Measurements from ENCODE around the gene SOX4.

Gene SOX4

DNA sequence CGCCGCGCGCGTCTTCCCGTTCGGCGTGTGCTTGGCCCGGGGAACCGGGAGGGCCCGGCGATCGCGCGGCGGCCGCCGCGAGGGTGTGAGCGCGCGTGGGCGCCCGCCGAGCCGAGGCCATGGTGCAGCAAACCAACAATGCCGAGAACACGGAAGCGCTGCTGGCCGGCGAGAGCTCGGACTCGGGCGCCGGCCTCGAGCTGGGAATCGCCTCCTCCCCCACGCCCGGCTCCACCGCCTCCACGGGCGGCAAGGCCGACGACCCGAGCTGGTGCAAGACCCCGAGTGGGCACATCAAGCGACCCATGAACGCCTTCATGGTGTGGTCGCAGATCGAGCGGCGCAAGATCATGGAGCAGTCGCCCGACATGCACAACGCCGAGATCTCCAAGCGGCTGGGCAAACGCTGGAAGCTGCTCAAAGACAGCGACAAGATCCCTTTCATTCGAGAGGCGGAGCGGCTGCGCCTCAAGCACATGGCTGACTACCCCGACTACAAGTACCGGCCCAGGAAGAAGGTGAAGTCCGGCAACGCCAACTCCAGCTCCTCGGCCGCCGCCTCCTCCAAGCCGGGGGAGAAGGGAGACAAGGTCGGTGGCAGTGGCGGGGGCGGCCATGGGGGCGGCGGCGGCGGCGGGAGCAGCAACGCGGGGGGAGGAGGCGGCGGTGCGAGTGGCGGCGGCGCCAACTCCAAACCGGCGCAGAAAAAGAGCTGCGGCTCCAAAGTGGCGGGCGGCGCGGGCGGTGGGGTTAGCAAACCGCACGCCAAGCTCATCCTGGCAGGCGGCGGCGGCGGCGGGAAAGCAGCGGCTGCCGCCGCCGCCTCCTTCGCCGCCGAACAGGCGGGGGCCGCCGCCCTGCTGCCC is 1.1 kb downstream of the SOX4 start:
- no peak for DNase-seq (ENCODE audit: low read depth)

DNA sequence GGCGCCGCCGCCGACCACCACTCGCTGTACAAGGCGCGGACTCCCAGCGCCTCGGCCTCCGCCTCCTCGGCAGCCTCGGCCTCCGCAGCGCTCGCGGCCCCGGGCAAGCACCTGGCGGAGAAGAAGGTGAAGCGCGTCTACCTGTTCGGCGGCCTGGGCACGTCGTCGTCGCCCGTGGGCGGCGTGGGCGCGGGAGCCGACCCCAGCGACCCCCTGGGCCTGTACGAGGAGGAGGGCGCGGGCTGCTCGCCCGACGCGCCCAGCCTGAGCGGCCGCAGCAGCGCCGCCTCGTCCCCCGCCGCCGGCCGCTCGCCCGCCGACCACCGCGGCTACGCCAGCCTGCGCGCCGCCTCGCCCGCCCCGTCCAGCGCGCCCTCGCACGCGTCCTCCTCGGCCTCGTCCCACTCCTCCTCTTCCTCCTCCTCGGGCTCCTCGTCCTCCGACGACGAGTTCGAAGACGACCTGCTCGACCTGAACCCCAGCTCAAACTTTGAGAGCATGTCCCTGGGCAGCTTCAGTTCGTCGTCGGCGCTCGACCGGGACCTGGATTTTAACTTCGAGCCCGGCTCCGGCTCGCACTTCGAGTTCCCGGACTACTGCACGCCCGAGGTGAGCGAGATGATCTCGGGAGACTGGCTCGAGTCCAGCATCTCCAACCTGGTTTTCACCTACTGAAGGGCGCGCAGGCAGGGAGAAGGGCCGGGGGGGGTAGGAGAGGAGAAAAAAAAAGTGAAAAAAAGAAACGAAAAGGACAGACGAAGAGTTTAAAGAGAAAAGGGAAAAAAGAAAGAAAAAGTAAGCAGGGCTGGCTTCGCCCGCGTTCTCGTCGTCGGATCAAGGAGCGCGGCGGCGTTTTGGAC is 2.0 kb downstream of the SOX4 start:
- no peak for DNase-seq (ENCODE audit: low read depth)

DNA sequence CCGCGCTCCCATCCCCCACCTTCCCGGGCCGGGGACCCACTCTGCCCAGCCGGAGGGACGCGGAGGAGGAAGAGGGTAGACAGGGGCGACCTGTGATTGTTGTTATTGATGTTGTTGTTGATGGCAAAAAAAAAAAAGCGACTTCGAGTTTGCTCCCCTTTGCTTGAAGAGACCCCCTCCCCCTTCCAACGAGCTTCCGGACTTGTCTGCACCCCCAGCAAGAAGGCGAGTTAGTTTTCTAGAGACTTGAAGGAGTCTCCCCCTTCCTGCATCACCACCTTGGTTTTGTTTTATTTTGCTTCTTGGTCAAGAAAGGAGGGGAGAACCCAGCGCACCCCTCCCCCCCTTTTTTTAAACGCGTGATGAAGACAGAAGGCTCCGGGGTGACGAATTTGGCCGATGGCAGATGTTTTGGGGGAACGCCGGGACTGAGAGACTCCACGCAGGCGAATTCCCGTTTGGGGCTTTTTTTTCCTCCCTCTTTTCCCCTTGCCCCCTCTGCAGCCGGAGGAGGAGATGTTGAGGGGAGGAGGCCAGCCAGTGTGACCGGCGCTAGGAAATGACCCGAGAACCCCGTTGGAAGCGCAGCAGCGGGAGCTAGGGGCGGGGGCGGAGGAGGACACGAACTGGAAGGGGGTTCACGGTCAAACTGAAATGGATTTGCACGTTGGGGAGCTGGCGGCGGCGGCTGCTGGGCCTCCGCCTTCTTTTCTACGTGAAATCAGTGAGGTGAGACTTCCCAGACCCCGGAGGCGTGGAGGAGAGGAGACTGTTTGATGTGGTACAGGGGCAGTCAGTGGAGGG is 2.8 kb downstream of the SOX4 start:
- DNase-seq (ENCODE audit: low read depth) = no peak

DNA sequence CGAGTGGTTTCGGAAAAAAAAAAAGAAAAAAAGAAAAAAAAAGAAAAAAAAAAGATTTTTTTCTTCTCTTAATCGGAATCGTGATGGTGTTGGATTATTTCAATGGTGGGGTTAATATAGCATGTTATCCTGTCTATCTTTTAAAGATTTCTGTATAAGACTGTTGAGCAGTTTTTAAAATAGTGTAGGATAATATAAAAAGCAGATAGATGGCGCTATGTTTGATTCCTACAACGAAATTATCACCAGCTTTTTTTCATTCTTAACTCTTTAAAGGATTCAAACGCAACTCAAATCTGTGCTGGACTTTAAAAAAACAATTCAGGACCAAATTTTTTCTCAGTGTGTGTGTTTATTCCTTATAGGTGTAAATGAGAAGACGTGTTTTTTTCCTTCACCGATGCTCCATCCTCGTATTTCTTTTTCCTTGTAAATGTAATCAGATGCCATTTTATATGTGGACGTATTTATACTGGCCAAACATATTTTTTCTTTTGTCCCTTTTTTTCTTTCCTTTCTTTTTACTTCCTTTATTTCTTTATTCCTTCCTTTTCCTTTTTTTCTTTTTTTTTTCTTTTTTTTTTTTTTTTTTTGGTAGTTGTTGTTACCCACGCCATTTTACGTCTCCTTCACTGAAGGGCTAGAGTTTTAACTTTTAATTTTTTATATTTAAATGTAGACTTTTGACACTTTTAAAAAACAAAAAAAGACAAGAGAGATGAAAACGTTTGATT is 3.6 kb downstream of the SOX4 start:
- no peak for DNase-seq (ENCODE audit: low read depth)

DNA sequence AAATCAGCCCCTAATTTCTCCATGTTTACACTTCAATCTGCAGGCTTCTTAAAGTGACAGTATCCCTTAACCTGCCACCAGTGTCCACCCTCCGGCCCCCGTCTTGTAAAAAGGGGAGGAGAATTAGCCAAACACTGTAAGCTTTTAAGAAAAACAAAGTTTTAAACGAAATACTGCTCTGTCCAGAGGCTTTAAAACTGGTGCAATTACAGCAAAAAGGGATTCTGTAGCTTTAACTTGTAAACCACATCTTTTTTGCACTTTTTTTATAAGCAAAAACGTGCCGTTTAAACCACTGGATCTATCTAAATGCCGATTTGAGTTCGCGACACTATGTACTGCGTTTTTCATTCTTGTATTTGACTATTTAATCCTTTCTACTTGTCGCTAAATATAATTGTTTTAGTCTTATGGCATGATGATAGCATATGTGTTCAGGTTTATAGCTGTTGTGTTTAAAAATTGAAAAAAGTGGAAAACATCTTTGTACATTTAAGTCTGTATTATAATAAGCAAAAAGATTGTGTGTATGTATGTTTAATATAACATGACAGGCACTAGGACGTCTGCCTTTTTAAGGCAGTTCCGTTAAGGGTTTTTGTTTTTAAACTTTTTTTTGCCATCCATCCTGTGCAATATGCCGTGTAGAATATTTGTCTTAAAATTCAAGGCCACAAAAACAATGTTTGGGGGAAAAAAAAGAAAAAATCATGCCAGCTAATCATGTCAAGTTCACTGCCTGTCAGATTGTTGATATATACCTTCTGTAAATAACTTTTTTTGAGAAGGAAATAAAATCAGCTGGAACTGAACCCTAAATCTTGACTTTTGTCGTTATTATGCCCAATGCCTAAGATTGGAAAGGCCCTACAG is 4.5 kb downstream of the SOX4 start:
- DNase-seq (ENCODE audit: low read depth) = no peak

DNA sequence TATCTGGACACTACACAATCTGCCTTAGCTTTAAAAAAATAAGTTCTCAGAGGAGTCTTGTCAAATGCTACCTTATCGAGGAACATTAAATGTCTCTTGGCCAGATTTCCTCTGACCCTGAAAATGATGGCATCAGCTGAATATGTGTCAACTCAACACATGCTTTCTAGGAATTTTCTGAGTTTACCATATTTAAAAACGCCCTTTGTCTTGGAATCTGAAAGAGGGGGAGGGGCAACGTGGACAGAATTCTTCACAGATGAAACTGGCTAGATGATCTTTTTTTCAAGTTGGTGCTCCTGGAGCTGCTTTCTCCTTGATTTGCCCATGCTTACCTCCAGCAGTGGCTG is 5.1 kb downstream of the SOX4 start:
- no peak for DNase-seq (ENCODE audit: low read depth)

DNA sequence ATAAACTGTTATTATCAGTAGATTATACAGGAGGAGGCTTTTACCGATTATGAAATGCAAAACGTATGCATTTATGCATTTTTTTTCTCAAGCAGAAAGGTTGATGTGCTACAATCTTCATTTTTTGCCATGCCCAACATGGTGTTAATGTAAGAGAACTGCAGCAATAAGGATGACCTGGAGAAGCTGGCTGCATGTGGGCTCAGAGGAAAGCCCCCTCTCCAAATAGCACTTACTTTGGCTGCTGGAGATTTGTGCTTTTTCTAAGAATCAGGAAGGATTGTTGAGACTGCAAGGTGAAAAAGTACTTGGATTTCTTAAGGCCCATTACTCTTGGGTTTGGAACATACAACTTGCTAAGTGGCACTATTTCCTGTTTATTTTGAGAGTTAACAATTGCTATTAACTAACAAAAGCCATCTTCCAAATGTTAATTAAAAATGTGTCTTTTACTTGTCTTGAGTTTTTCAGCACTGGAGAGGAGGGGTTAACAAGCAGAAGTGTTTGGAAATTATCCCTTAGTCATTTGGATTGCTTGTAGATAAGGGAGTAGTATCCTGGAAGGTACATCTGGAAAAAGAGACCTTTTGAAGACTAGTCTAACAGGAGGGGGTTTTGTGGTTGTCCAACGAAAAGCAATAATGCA is 5.6 kb downstream of the SOX4 start:
- DNase-seq (ENCODE audit: low read depth) = no peak

DNA sequence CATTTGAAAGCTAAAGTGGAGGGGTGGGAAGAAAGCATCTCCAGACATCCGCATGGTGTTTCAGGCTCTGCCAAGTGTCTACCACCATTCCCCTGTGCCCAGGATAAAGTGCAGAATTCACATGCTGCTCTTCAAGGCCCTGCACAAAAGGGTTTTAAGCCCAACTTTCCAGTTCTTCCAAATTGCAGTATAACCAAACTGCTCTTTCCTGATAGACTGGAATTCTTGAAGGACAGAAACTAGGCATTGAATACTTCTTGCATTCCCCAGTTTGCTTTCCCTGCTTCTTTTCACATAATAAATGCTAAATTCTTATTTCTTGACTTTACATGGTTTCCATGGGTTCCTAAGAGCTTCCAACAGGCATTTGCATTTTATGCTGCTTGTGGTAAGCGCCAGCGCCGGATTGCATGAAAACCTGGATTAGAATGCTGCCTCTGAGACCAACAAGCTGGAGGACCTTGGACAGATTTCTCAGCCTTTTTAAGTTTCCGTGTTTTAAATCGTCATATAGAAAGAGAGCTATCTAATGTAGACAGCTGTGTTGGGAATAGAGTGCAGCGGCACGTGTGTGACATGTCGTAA is 7.9 kb downstream of the SOX4 start:
- no peak for DNase-seq (ENCODE audit: low read depth)

DNA sequence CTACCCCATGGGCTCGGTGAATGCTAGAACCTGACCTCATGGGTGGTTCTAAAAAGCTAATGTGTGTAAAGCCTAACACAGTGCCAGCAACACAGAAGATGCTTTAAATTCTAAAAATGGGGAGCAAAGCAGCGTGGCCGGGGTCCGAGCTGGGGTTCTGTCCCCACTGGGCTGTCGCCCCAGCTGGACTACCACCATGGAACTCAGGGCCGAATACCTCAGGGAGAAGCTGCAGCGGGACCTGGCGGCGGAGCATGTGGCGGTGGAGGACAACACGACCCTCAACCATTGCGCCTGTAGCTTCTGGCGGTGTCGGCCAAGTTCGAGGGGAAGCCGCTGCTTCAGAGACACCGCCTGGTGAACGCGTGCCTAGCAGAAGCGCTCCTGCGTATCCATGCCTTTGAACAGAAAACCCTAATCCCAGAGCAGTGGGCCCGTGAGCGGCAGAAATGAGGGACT is 8.4 kb downstream of the SOX4 start:
- no peak for DNase-seq (ENCODE audit: low read depth)

DNA sequence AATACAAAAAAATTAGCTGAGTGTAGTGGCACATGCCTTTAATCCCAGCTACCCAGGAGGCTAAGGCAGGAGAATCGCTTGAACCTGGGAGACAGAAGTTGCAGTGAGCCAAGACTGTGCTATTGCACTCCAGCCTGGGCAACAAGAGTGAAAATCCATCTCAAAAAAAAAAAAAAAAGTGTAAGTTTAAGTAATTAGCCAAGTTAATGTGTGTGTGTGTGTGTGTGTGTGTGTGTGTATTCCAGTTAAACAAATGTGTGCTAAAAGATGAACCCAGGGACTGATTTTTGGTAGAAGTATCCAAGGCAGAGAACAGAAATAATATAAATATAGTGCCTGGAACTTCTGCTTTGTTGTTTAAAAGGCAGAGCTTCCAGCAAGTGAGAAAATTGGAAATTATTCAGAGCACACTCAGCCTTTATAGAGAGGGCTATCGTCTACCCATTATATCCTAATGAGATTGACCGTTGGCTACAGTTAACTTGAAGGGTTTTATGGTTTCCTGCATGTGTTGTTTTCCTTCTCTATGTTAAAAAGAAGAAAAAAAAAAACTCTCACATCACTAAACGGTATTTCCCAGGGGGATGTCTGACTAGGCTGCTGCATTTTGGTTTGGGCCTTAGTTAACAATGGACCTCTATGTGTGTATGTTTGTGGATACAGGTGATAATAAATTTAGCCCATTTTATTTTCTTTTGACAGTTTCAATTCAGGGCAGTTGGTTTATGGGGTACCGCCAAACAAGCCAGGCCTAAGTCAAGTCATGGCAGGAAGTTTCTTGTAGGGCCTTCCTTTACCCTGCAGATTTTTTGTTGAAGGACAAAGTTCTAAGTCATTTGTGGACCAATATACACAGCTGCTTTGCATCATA is 9.8 kb downstream of the SOX4 start:
- no peak for DNase-seq (ENCODE audit: low read depth)

DNA sequence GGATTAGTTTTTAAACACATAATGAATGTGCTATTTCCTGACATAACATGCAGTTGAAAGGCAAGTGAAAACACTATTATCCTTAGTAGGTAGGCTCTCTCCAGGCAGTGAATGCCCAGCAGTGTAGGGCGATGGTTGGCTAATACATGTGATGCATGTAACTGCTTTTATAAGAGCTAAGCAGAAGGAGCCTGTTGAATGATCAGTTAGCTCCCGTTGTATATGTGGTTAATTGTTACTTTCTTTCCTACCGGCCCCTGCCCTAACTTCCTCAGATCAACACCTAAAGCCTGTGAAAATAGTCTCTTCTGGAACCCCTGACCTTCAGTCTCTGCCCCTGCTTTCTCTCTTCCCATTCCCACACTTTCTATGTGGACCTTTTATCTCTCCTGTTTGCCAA is 10.5 kb downstream of the SOX4 start:
- DNase-seq (ENCODE audit: low read depth) = no peak

DNA sequence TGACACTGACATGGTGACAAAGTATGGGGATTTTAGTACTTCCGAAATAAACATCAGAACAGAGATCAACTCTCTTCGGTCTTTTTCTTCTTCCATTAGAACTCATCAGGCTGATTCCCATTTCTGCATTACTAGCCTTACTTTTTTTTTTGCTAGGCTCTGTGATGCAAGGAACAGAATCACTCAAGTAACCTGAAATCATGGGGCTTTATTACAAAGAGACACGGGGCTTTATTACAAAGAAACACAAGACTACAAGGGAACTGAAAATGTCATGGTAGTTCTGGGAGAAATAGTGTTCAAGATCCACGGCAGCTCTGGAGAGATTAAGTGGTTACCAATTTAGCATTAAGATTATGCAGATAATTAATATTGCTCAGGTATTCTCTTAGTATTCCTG is 11.6 kb downstream of the SOX4 start:
- DNase-seq (ENCODE audit: low read depth) = no peak

DNA sequence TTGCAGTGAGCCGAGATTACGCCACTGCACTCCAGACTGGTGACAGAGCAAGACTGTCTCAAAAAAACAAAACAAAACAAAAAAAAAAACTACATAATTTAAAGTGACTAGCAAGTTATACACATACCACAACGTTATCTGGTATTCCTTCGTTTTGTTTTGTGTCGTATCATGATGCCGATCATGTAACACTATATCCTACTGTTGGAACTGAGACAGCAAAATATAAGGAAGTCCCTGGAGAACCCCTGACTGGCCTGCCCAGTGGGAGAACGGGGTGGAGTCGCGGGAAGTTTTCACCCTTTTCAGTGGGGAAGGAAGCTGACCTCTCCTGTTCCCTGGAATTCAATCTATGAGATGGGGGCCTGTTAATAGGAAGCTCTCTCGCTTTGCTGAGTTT is 15.1 kb downstream of the SOX4 start:
- DNase-seq (ENCODE audit: low read depth) = no peak

DNA sequence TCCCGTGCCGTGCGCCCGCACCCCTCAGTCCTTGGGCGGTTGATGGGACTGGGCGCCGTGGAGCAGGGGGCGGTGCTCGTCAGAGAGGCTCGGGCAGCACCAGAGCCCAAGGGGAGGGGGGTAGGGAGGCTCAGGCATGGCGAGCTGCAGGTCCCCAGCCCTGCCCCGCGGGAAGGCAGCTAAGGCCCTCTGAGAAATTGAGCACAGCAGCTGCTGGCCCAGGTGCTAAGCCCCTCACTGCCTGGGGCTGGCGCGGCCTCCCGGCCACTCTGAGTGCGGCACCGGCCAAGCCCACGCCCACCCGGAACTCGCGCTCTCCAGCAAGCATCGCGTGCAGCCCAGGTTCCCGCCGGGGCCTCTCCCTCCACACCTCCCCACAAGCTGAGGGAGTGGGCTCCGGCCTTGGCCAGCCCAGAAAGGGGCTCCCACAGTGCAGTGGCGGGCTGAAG is 16.4 kb downstream of the SOX4 start:
- DNase-seq (ENCODE audit: low read depth) = no peak

DNA sequence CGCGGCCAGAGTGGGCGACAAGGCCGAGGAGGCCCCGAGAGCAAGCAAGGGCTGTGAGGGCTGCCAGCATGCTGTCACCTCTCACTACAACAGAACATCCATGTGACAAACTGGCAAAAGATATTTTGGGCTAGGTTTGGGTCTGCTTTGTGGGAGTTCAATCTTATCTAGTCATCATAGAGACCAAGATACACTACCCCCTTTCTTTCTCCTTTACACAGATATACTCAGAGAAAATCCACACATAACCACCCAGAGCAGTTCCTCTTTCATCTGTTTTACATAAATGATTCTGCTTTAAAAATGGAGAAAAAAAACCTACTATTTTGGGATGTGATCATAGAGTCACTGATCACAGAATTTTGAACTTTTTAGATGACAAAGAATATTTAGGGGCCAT is 16.8 kb downstream of the SOX4 start:
- DNase-seq (ENCODE audit: low read depth) = no peak

DNA sequence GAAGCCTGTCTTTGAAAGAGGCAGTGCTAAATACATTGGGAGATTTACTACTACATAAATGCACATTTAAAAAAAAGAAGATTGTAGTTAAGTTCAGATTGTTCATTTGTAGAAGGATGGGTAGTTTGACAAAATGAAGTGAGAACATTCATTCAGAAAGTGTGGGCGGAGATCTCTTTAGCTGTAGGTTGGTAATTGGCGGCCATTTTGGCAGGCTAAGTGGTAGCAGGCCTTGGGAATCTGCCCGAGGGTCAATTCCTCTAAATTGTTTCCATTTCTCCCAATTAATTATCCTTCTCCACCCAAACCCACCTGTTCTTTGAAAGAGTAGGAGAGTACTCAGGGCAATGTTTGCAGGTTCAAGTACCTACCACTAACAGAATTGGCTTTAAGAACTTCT is 17.9 kb downstream of the SOX4 start:
- DNase-seq (ENCODE audit: low read depth) = no peak

DNA sequence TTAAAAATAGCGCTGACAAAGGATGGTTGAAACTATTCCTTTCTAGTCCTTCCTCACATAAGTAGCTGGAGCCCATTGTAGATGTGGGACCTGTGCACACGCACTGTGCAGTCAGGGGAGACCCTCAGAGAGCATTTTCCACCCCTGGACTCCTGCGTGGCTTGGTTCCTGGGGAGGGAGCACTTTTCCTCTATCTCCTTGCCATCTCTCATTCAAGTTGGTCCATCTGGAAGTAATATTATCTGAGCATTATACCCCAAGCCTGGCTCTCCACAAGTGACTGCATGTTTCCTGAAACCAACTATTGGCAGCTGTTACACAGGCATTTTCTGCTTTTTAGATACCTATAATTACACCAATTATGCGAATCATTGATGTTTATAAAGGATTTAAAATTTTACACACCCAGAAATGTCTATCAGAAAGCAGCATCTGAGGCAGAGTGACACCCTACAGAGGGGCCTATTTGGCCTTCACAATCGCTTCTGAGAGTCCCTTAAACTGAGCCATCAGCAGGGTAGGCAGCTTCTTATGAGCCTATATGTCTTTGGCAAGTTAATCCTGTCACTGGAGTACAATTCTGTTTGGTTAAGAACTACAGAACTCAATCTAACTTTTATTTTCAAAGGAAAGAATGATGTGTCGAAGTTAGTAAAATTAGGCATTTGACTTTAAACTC is 18.7 kb downstream of the SOX4 start:
- no peak for DNase-seq (ENCODE audit: low read depth)

DNA sequence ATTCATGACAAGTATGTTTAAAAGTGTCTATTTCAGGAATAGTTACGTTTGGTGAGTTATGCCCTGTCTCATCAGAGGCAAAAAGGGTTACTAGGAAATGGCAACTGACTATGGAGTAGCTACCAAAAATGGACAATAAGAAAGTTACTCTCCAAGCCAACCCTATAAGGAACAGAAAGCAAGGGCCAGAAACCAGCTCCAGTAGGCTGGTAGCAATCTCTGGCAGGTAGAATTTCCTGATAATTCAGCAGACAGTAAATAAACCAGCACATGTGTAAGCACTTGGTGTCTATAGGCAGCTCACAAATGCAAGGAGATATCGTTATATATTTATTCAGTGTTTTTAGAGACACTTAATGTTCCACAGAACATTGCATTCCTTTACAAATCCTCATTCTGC is 20.3 kb downstream of the SOX4 start:
- no peak for DNase-seq (ENCODE audit: low read depth)

Measured in stimulated activated CD8-positive, alpha-beta memory T cell treated with anti-CD3 and anti-CD28 coated beads, Interleukin-7, amount 100 ng/mL, for 24 hours (primary cell).